Vagina (tissue), 2 donors: Measurements from ENCODE around the gene EPB41L2.

Experiments used
- CTCF ChIP-seq, 3 experiments: fragments of 450-650 bp in 2 of 3; fragments of 200-600 bp in 1 of 3; sonication (generic) in 1 of 3; IDR thresholded peaks; one replicate each; pipeline ENCODE4 v1.5.1; 2017 to 2019; ENCODE audit warnings: antibody characterized with exemption in 3 of 3, mild to moderate bottlenecking in 2 of 3, moderate library complexity in 2 of 3
- POLR2A ChIP-seq, 2 donors: fragments of 450-650 bp; IDR thresholded peaks; one replicate each; pipeline ENCODE4 v1.6.1; 2017; ENCODE audit warnings: antibody characterized with exemption in 2 of 2, mild to moderate bottlenecking in 2 of 2, moderate library complexity in 2 of 2

- no peak for TF ChIP-seq CTCF (IDR thresholded peaks at IDR 0.05)
- no peak for TF ChIP-seq POLR2A (IDR thresholded peaks at IDR 0.05)
These were observed 231.4 kb downstream of the EPB41L2 start for GRCh38 chr6:130831607-130832006.
